Stimulated activated CD8-positive, alpha-beta memory T cell treated with anti-CD3 and anti-CD28 coated beads, Interleukin-15, amount 100 ng/mL, for 48 hours (primary cell): ENCODE measurements around the gene WDR70.
A peak's percentile ranks its signal among the peaks of the same experiment; 100 is the strongest.
"Not testable (repeated sequence)": the region's sequence is repeated elsewhere in the genome, so short reads cannot be mapped to it uniquely, and the experiment has no call there.

Experiments
- DNase-seq, 2 donors: peaks; one replicate each; pipeline ENCODE4 v3.0.0-alpha.2; 2020; ENCODE audit warnings: low read depth in 2 of 2

Gene WDR70

DNA sequence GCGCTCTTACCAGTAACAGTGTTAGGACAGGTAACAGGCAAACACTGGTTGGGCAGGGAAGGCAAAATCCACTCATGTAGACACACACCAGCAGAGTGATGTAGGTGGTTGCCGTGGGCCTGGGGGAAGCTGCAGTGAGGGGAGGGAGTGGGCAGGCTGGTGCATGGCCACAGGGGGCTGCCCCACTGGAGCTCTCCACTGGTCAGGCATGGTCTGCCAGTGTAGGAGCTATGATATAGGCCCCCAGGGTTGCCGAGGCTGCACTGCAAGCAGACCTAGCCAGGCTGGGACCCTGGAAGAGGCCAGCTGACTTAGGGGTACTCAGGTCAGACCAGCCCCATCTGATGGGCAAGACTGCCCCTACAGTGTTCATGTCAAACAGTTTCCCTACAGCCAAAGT is 306.1 kb downstream of the WDR70 start:
- DNase-seq: no peak

DNA sequence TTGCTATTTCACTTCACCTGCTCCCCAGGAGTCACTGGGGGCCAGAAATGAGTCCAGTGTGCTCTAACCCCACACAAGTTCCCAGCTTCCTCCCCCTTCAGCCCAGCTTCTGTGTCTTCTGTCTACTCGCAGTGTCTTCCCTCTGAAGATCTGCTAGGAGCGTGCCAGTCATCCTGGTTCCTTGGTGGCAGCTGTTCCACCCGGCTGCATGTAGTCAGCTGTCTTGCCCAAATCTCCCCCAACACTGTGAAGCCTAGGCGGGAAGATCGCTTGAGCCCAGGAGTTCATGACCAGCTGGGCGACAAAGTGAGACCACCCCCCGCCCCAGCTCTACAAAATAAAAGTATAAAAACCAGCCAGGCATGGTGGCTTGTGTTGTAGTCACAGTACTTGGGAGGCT is 306.7 kb downstream of the WDR70 start:
- DNase-seq: no peak

DNA sequence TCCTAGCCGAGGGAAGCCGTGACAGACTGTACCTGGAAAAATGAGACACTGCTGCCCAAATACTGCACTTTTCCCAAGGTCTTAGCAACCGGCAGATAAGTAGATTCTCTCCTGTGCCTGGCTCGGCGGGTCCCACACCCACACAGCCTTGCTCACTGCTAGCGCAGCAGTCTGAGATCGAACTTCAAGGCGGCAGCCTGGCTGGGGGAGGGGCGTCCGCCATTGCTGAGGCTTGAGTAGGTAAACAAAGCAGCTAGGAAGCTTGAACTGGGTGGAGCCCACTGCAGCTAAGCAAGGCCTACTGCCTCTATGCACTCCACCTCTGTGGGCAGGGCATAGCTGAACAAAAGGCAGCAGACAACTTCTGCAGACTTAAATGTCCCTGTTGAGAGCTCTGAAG is 309.8 kb downstream of the WDR70 start:
- DNase-seq: not testable (repeated sequence)

DNA sequence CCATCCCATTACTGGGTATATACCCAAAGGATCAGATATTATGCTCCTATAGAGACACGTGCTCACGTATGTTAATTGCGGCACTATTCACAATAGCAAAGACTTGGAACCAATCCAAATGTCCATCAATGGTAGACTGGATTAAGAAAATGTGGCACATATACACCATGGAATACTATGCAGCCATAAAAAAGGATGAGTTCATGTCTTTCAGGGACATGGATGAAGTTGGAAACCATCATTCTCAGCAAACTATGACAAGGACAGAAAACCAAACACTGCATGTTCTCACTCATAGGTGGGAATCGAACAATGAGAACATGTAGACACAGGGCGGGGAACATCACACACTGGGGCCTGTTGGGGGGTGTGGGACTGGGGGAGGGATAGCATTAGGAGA is 315.2 kb downstream of the WDR70 start:
- DNase-seq: not testable (repeated sequence)

DNA sequence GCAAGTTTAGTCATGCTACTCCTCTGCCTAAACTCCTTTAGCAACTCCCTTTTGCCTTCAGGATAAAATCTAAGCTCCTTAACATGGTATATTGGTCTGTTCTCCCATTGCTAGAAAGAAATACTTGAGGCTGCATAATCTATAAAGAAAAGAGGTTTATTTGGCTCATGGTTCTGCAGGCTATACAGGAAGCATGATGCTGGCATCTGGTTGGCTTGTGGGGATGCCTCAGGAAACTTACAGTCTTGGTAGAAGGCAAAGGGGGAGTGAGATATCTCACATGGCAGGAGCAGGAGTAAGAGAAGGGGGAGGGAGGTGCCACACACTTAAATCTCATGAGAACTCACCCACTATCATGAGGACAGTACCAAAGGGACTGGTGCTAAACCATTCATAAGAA is 315.7 kb downstream of the WDR70 start:
- no peak for DNase-seq

DNA sequence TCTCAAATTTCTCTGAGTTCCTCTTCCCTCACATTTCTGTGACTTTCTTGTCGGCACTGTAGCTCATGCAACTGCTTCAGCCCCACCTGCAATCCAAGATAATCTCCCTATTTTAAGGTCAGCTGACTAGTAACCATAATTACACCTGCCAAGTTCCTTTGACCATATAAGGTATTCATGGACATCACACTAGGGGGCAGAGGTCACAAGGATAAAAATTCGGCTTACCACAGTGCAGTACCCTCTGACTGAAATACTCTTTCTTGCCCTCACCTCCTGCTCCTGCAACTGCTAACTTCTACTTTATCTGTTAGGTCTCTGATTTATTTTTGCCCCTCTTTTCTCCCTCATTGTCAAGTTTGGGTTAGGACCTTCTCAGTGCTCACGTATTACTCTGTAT is 316.5 kb downstream of the WDR70 start:
- no peak for DNase-seq

DNA sequence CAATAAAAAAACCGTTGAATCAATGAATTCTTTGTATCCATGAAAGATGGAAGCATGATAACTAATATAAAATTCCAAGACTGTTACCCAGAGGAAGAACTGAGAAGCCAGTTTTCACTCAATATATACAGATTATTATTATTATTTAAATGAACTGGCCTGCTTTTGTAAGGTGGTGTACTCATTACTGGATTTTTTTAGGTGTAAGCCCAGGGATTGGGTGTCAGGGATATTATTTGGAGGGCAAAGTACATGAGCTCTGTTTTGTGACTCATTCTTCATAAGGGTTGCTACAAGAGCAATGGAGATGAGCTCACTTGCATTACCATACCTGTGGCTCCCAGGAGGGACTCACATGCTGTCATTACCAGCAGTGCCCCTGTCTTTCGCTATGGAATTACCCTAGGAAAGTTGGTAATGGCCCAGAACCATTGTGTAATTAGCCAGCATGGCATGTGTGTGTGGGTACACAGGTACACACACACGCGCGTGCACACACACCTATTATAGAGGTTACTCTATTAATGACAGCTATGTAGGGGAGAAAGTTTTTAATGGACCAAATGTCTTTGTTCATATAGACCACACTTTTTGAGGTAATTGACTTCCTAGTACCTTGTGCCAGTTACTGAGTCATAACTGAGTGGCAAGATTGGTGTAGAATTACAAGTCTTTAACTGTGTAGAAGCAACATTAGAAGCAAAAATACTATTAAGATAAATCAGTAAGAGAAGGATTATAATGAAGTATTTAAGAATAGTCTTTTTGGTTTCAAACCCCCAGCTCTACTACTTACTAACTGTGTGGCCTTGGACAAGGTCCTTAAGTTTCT is 317.3 kb downstream of the WDR70 start:
- no peak for DNase-seq

DNA sequence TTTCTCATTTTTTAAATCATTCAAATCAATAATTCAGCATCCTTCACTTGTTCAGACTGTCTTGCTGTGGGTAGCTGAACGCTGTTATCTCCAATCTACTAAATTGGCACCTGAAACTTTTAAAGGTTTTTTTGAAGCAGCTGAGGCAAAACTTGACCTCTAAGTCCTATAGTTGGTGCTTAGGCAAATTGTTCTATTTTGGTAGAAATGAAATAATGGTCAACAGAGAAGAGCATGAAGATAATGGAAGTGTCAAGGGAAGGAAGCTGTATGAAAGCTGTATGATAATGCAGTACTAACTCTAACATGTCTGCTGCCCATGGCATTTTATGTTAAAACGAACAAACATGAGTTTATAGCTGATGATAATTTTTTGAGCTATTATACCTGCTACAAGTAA is 322.8 kb downstream of the WDR70 start:
- no peak for DNase-seq

DNA sequence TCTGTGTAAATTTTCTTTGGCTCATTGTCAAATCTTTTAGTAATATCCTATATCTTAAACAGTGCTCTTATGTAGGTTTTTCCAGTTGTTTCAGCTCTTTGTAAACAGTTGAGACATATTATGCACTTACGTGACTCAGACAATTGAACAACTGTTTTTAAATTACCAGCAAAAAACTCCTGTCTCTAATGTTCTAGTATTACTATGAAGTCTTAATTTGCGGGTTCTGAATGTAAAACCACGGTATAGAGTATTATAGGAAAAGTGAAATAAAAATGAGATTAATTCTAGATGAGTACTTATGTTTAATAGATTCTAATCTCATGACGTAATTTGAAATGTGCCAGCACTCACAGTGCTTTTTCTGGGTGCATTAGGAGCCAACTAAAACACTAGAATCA is 324.7 kb downstream of the WDR70 start:
- no peak for DNase-seq

DNA sequence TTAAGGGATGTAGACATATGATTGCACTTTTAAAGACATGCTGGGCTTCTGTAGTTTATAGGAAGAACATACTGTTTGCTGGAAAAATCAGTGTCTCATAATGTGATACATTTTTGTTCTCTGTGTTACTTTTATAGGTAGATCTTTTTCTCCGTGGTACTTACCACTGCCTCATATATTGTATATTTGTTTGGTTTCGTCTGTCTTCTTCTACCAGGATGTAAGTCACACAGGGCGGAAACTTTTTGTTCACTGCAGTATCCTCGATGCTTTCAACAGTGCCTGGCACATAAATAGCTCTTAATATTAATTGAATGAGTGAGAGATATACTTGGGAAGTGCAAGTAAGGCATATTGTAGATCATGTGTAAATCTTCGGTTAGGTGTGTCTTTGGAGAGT is 325.3 kb downstream of the WDR70 start:
- DNase-seq: no peak

DNA sequence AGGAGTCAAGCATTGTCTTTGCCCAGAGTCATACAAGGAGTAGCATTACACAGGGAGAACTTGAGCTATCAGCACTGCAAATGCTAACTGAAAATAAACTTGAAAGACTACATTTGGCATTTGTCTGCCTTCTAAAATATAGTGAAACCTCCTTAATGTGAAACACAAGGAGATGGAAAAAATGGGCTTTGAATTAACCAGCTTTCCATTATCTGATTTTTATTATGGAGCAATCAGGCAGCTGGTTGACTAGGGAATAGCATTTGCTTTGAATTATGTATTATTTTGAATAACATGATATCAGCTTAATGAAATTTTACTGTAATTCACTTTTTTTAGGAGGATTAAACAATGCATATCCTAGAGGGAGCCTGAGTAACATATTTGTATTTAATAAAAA is 329.9 kb downstream of the WDR70 start:
- DNase-seq: no peak

DNA sequence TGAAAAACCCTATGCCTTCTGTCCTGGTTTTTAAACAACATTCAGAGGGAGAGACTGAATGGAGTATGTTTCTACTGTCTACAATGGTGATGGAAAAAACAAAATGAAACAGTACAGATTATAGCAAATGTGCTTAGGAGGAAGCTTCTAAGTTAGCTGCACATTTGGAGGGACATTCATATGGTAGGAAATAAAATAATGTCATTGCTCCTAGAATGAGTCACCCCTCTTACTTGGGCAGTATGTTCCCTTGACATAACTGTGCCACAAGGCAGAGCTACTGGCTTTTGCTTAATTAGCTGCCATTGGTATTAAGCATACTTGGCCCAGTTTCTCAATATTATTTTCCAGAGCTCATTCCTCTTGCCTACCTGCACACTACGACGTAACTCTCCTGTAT is 331.8 kb downstream of the WDR70 start:
- DNase-seq: no peak

DNA sequence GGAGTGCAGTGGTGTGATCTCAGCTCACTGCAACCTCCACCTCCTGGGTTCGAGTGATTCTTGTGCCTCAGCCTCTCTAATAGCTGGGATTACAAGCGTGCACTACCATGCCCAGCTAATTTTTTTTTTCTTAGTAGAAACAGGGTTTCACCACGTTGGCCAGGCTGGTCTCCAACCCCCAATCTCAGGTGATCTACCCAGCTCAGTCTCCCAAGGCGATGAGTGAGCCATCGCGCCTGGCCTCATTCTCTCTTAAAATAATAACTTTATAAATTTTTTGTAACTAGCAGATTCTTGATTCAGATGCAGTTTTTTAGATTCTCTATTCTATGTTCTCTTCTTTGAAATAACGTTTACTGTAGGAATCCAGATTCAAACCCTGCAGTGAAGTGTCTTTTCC is 333.6 kb downstream of the WDR70 start:
- no peak for DNase-seq

DNA sequence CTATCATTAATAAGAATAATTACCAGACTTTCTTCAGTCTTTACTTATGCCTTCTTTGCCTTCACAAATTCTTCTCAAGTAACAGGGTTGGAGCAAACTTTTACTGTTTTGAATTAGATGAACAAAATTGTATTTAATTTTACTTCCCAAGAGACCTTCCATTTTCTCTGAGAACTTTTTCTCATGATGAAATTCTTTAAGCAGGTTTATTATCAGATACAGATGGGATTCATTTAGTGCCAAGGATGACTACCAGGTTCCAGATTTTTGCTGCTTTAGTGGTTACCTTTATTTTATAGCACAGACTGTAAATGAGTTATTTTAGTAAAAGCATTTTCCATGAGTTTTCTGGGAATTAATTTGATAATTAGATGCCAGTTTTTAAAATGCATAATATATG is 335.6 kb downstream of the WDR70 start:
- DNase-seq: no peak

DNA sequence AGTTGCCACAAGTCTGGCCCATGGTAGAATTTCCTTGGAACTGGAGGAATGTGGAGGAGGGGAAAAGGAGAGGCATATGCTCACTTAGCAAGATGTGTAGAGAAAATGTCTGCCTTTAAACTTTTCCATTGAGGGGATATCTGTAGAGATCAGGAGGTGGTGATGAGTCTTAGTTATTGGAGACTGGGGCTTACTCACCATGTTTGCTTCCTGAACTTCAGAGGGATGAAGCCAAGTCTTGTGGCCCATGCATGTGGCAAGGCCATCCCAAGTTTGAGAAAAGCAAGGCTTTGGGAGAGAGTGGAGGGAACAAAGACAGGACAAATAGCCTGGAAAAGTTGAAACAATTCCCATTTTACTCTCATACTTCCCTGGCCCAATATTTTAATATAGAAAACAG is 336.2 kb downstream of the WDR70 start:
- no peak for DNase-seq

DNA sequence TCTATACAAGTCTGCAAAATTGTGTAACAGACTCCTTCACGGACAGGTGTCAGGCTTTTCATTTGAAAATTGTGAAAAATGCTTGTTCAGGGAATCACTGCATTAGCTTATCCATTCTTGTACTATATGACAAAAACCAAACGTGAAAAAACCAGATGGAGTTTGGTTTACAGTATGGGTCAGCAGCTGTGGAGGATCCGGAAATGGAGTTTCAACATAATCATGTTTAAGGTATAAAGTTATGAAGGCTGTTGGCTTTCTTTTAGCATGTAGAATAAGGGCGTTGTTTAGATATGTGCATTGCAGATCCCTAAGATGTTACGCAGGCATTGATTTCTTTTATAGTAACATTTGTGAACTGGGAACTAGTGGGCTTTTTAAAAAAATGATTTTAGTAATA is 336.9 kb downstream of the WDR70 start:
- no peak for DNase-seq

DNA sequence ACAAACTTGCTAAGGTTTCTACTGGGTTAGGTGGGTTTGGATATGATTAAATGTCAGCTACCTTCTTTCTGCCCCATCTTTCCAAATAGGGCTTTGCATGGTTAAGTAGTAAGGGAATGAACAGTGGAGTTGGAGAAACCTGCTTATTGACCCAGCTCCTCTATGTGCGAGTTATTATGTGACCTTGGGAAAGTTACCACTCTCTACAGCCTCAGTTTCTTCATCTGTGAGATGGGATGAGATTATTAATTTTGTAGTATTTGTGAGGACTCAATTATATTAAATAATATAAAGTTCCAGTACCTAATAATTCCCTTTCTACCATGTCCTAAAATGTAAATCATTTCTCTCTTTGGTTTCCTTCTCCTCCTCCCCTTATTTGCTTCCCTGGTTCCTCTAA is 337.3 kb downstream of the WDR70 start:
- DNase-seq: no peak

DNA sequence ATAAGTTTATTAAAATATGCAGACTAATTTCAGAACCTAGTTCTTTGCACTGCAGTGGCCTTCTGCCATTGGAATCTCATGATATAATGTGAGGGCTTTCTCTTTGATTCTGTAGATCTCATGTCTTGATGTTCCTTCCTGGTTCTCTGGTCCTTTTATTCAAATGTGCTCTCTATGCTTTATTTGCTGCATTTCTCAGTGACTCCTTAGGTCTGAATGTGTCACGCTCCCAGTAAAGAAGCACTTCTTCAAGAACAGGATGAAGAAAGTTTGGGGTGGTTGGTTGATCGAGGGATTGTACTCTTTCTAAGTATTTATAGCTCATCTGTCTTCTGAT is 338.1 kb downstream of the WDR70 start:
- DNase-seq: no peak

DNA sequence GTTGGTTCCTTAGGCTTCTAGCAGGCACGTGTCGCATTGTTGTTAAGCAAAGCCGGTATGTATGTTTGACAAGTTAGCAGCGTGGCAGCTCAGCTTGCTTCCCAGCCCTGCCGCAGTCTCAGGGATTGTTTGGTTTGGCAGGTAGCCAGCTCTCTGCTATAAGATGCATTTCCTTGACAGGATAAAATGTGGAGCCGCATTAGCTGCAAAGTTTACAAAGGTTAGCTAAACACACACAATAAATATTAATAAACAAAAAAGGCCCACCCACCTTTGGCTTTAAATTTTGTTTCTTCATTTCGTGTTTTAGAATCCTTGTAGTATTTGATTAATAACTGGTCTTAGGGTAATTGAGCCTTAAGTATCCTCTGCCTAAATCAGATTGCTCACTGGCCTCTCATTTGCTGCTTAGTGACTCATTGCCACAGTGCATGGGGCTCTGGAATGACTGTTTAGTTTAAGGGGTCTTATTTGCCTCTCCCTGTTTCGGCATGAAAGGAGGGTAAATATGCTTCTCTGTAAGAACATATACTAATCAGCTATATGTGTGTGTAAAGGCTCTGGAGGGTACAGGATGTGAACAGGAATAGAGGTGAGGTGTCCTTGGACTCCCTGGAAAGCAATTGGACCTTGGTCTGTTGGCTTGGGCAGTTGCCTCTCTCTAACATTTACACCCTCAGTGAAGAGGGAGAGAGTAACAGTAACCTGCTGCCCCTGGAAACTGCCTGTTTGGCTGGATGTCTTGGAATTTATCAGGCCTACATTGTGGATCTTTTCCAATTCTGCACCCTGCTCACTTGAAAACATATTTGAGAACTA is 338.7 kb downstream of the WDR70 start:
- no peak for DNase-seq

DNA sequence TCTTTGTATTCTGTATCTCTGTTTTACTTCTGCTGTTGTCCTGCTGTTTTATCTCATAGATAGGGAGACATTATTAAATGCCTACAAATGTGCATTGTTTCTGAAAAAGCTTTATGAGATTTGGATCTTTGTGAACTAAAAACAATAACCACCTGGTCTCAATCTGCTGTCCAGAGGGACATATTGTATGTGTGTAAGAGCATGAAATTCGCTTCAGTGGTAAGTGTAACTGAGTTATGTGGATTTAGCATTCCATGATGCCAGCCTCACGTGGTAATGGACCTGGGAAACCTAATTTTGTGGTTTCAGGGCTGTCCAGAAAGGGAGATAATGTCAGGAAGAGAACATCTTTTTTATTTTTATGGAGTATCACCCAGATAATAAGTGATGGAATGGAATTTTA is 341.4 kb downstream of the WDR70 start:
- DNase-seq: no peak

DNA sequence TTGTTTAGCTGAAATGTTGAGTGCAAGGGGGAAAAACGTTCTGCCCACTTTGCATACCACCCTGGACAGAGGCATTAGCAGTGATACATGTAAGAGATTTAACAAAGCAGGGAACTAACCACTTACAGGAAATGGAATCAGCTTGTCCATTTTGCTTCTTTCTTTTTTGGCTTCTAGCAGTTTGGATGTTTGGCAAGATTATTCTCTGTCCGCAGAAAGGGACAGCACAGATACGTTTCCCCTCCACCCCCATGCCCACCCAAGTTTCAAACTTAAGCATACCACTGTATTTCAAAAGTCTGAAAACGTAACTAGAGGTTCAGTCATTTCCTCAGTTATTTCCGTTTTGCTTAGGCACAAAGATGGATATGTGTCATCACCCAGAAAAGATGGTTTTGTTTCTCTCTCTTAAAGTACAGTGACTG is 342.3 kb downstream of the WDR70 start:
- peak; percentile 34 to 40 for DNase-seq

DNA sequence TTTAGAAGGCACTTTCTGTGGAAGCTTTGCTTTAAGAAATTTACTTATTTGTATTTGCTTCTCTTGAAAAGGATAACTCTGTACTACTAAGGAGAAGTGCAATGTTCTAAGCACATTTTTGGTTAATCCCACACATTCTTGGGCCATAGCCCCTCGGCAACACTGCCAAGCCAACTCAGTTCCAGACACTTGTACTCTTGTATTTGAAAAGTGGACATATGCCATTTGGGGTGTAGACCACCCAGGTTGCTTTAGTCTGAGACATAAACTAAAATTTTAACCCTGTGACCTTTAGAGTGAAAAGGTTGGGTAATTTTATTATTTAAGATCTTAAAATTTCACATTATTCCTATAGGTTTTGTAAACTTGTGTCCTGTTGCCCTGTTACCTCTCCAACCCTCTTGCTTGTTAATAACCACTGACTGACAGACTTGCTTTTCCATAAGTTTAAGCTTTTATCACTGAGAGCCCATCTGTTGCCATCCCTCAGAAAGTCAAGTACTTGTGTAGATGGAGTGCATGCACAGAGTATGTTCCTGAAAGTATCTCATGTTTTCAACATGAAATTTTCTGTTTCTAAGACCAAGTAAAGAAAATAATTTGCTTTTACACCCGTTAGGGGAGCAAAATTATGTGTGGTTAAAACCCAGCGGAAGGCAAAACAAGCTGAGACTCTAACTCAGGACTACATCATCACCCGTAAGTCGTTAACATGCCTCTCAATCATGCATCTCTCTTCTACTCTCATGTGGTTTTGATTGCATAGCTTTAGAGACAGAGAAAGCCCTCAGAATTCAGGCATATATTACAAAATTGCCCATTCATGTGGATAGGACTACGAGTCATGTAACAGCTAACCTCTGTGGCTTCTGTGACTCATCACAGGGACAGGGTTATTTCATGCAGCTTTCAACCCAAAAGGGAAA is 343.4 kb downstream of the WDR70 start:
- DNase-seq: peak; percentile 24 to 35
